SK-N-MC (cell line): ENCODE results near the gene KIF5A.
"Not testable (repeated sequence)": the region's sequence is repeated elsewhere in the genome, so short reads cannot be mapped to it uniquely, and the experiment has no call there.

Source experiments
- EZH2 ChIP-seq: fragments of 200-600 bp; sonication (generic); IDR thresholded peaks from one replicate; pipeline ENCODE4 v1.6.1; 2017; ENCODE audit warnings: antibody characterized with exemption
- FOXP2 ChIP-seq: optimal IDR thresholded peaks from 2 replicates; pipeline ENCODE3; 2011; ENCODE audit warnings: mild to moderate bottlenecking, moderate library complexity; ENCODE audit not compliant: insufficient read depth; ENCODE audit errors: extremely low read length, control extremely low read depth
- POLR2AphosphoS5 ChIP-seq: IDR thresholded peaks from 2 replicates; pipeline ENCODE4 v1.6.1; 2012; ENCODE audit warnings: mild to moderate bottlenecking, low read depth, low read length, borderline replicate concordance

- not testable (repeated sequence) for TF ChIP-seq EZH2, POLR2AphosphoS5, FOXP2
Observed at GRCh38 chr12:57502311-57502969, 47.4 kb upstream of the KIF5A start.
